DND-41 (cell line): Measurements from ENCODE around the gene PRKAR2A.

Experiments used
- EZH2 ChIP-seq: IDR thresholded peaks from 3 replicates; pipeline ENCODE4 v1.6.1; 2012; ENCODE audit warnings: borderline replicate concordance, low read depth, mild to moderate bottlenecking, moderate library complexity, low read length, inconsistent platforms; ENCODE audit not compliant: severe bottlenecking
- TF ChIP-seq, protein P1 (sequence below): IDR thresholded peaks from 2 replicates; pipeline ENCODE4 v1.5.1; 2012; ENCODE audit warnings: borderline replicate concordance, low read length, moderate library complexity, mild to moderate bottlenecking; ENCODE audit not compliant: poor library complexity, severe bottlenecking; ENCODE audit errors: extremely low read depth

DNA sequence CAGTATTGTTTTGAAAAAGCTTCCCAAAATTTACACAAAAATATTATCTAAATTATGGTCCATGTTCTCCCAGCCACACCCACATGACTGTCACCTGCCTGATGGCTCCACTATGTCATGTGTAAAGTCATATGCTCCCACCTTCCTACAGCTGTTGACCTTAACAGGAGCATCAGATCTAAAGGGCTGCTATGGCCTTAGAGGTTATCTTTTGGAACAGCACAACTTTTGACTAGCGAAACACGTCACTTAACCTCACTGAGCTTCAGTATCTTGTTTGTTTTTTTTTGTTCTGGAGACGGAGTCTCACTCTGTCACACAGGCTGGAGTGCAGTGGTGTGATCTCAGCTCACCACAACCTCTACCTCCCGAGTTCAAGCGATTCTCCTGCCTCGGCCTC, 64.4 kb downstream of the PRKAR2A start:
- TF ChIP-seq, protein P1, sequence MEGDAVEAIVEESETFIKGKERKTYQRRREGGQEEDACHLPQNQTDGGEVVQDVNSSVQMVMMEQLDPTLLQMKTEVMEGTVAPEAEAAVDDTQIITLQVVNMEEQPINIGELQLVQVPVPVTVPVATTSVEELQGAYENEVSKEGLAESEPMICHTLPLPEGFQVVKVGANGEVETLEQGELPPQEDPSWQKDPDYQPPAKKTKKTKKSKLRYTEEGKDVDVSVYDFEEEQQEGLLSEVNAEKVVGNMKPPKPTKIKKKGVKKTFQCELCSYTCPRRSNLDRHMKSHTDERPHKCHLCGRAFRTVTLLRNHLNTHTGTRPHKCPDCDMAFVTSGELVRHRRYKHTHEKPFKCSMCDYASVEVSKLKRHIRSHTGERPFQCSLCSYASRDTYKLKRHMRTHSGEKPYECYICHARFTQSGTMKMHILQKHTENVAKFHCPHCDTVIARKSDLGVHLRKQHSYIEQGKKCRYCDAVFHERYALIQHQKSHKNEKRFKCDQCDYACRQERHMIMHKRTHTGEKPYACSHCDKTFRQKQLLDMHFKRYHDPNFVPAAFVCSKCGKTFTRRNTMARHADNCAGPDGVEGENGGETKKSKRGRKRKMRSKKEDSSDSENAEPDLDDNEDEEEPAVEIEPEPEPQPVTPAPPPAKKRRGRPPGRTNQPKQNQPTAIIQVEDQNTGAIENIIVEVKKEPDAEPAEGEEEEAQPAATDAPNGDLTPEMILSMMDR: no peak
- TF ChIP-seq EZH2: no peak
